HepG2 (cell line): ENCODE measurements around the gene RPL23. TPM values are rescaled to one million over a fixed set of nuclear protein-coding genes. Genes with fewer than 3 reads are reported as not detected.

Experiments used
- ARID4A ChIP-seq: sonication (generic); formaldehyde crosslinking; IDR thresholded peaks from 2 replicates; pipeline ENCODE4 v1.5.0; 2020; ENCODE audit warnings: mild to moderate bottlenecking, missing genetic modification reagents, borderline replicate concordance
- CC2D1A ChIP-seq: sonication (generic); formaldehyde crosslinking; IDR thresholded peaks from 2 replicates; pipeline ENCODE4 v1.8.1; 2023; ENCODE audit warnings: mild to moderate bottlenecking, missing genetic modification reagents
- CCDC6 ChIP-seq: sonication (generic); formaldehyde crosslinking; IDR thresholded peaks from 2 replicates; pipeline ENCODE4 v1.8.1; 2022; ENCODE audit warnings: mild to moderate bottlenecking, missing genetic modification reagents, moderate library complexity
- CHD2 ChIP-seq: IDR thresholded peaks from 2 replicates; pipeline ENCODE4 v1.6.1; 2011; ENCODE audit warnings: low read depth, low read length, improper control_type of control experiment
- CREB1 ChIP-seq, 2 experiments: fragments of 450-650 bp in 1 of 2; IDR thresholded peaks; 2 replicates each; pipeline ENCODE4 v1.6.1; 2016 to 2017; ENCODE audit warnings: control low read depth in 1 of 2, mild to moderate bottlenecking in 1 of 2, missing compliant biosample characterization in 1 of 2, missing genetic modification characterization in 1 of 2
- ETV6 ChIP-seq: sonication (generic); formaldehyde crosslinking; conservative IDR thresholded peaks from 2 replicates; pipeline ENCODE4 v1.4.0; 2020; ENCODE audit warnings: missing genetic modification reagents
- HDAC1 ChIP-seq: sonication (generic); formaldehyde crosslinking; IDR thresholded peaks from 2 replicates; pipeline ENCODE4 v1.5.1; 2020; ENCODE audit warnings: mild to moderate bottlenecking, missing genetic modification reagents
- HINFP ChIP-seq: sonication (generic); formaldehyde crosslinking; IDR thresholded peaks from 2 replicates; pipeline ENCODE4 v1.4.0; 2020; ENCODE audit warnings: low read depth, mild to moderate bottlenecking, missing genetic modification reagents
- IRF9 ChIP-seq: sonication (generic); formaldehyde crosslinking; IDR thresholded peaks from 2 replicates; pipeline ENCODE4 v1.8.0; 2022; ENCODE audit warnings: missing genetic modification reagents, mild to moderate bottlenecking, borderline replicate concordance
- PAWR ChIP-seq: sonication (generic); formaldehyde crosslinking; IDR thresholded peaks from 2 replicates; pipeline ENCODE4 v1.4.0; 2020; ENCODE audit warnings: missing genetic modification reagents, mild to moderate bottlenecking, borderline replicate concordance
- RFXANK ChIP-seq: IDR thresholded peaks from 2 replicates; pipeline ENCODE4 v1.6.1; 2016
- SSRP1 ChIP-seq: IDR thresholded peaks from 2 replicates; pipeline ENCODE4 v1.6.1; 2016; ENCODE audit warnings: control low read depth
- UBTF ChIP-seq: sonication (generic); formaldehyde crosslinking; IDR thresholded peaks from 2 replicates; pipeline ENCODE4 v1.4.0; 2020; ENCODE audit warnings: mild to moderate bottlenecking, missing genetic modification reagents
- ZFP36L2 ChIP-seq: sonication (generic); formaldehyde crosslinking; IDR thresholded peaks from 2 replicates; pipeline ENCODE4 v1.4.0; 2020; ENCODE audit warnings: missing genetic modification reagents
- ZNF335 ChIP-seq: sonication (generic); formaldehyde crosslinking; IDR thresholded peaks from 2 replicates; pipeline ENCODE4 v1.4.0; 2020; ENCODE audit warnings: missing genetic modification reagents
- ZNF556 ChIP-seq: sonication (generic); formaldehyde crosslinking; IDR thresholded peaks from 2 replicates; pipeline ENCODE4 v1.4.0; 2020; ENCODE audit warnings: mild to moderate bottlenecking, missing genetic modification reagents, borderline replicate concordance
- ZNF788 ChIP-seq: sonication (generic); formaldehyde crosslinking; IDR thresholded peaks from 2 replicates; pipeline ENCODE4 v1.5.0; 2020; ENCODE audit warnings: mild to moderate bottlenecking, missing genetic modification reagents, borderline replicate concordance
- ZNF816 ChIP-seq: sonication (generic); formaldehyde crosslinking; IDR thresholded peaks from 2 replicates; pipeline ENCODE4 v1.8.0; 2022; ENCODE audit warnings: missing genetic modification reagents, mild to moderate bottlenecking, borderline replicate concordance
- polyA plus RNA-seq, 8 experiments: library from polyadenylated mRNA; depleted of rRNA in 3 of 8; stranded (reverse) in 7 of 8; unstranded in 1 of 8; fragments of >200 nt; fragmentation: Illumina TruSeq in 4 of 8; extraction: Trizol in 4 of 8; gene quantifications; 2 replicates each; pipeline versions ENCODE4 v1.2.1 to v1.2.3, GENCODE V29; 2011 to 2016; ENCODE audit warnings: low read depth in 4 of 8, missing spikeins in 1 of 8, mixed read lengths in 1 of 8; ENCODE audit not compliant: insufficient read depth in 1 of 8
- total RNA-seq, 5 experiments: library from RNA; depleted of rRNA; stranded (reverse); fragments of >200 nt; fragmentation: Illumina TruSeq; extraction: Trizol; gene quantifications; 2 replicates each; pipeline ENCODE4 v1.2.3, GENCODE V29; 2016; ENCODE audit warnings: low read depth in 1 of 5

The RPL23 gene
- total and polyA plus RNA-seq, 2 of the 13 experiments (the other 11 are each of a cell fraction or from before 2014, with no cell fraction given), result 2,790 to 4,860 TPM

- TF ChIP-seq ARID4A (CRISPR knock-in tag) (peak; percentile 100), CHD2 (peak; percentile 67), ZNF788 (peak; percentile 94; the same call in 1 of the 2 replicates), ZNF556 (CRISPR knock-in tag) (peak; percentile 95; the same call in 1 of the 2 replicates), SSRP1 (CRISPR knock-in tag) (peak; percentile 0; the same call in 1 of the 2 replicates), IRF9 (CRISPR knock-in tag) (peak; percentile 93; the same call in 1 of the 2 replicates), HINFP (CRISPR knock-in tag) (0 out of 2 replicates have a peak, but pooled peaks have one; percentile 89), ZNF335 (peak; percentile 61; the same call in 1 of the 2 replicates), ETV6 (CRISPR knock-in tag) (peak; percentile 90), CREB1 (IDR thresholded peaks at IDR 0.05) (peak; percentile 100), CREB1 (CRISPR knock-in tag; IDR thresholded peaks at IDR 0.05) (peak; percentile 100), CCDC6 (CRISPR knock-in tag) (peak; percentile 76), CC2D1A (CRISPR knock-in tag) (0 out of 2 replicates have a peak, but pooled peaks have one; percentile 41), UBTF (CRISPR knock-in tag) (peak; percentile 60), ZNF816 (peak; percentile 92), HDAC1 (CRISPR knock-in tag) (peak; percentile 99), ZFP36L2 (CRISPR knock-in tag) (no peak), PAWR (CRISPR knock-in tag) (no peak), RFXANK (peak; percentile 83)
Observed at GRCh38 chr17:38824899-38825761, 28.4 kb downstream of the RPL23 start, which contains the start of gene CWC25 (continued).
